ENCODE measurements around the gene KCND3. TPM values are rescaled to one million over a fixed set of nuclear protein-coding genes. Genes with fewer than 3 reads are reported as not detected.

The KCND3 gene
- total and polyA plus RNA-seq, 2 experiments from 2014 or later, result 0.10 to 0.18 TPM

DNA sequence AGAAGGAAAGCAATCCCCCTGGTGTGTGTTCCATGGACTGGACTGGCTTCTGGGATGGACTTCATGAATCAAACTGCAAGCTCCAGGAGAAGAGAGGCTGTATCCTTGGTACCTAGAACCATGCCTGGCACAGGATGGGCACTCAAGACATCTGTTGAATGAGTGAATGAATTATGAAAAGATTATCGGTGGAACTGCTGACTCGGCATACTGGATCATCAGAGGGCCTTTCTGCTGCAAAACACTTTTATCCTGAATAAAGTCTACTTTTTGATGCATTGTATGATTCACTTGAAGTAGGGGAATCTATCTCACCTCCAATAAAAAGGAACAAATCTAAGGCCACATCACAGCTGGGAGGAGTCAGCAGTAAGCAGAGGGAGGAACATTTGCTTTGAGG, 190.9 kb downstream of the KCND3 start (continued):
- TF ChIP-seq ZNF331 (CRISPR knock-in tag; IDR thresholded peaks at IDR 0.05; ENCODE audit: low read depth), result no peak
- no peak for TF ChIP-seq EZH2phosphoT487 (IDR thresholded peaks at IDR 0.05; ENCODE audit: unreplicated experiment)
- TF ChIP-seq JUNB (IDR thresholded peaks at IDR 0.05; ENCODE audit: unreplicated experiment), result no peak
- TF ChIP-seq, protein P1, sequence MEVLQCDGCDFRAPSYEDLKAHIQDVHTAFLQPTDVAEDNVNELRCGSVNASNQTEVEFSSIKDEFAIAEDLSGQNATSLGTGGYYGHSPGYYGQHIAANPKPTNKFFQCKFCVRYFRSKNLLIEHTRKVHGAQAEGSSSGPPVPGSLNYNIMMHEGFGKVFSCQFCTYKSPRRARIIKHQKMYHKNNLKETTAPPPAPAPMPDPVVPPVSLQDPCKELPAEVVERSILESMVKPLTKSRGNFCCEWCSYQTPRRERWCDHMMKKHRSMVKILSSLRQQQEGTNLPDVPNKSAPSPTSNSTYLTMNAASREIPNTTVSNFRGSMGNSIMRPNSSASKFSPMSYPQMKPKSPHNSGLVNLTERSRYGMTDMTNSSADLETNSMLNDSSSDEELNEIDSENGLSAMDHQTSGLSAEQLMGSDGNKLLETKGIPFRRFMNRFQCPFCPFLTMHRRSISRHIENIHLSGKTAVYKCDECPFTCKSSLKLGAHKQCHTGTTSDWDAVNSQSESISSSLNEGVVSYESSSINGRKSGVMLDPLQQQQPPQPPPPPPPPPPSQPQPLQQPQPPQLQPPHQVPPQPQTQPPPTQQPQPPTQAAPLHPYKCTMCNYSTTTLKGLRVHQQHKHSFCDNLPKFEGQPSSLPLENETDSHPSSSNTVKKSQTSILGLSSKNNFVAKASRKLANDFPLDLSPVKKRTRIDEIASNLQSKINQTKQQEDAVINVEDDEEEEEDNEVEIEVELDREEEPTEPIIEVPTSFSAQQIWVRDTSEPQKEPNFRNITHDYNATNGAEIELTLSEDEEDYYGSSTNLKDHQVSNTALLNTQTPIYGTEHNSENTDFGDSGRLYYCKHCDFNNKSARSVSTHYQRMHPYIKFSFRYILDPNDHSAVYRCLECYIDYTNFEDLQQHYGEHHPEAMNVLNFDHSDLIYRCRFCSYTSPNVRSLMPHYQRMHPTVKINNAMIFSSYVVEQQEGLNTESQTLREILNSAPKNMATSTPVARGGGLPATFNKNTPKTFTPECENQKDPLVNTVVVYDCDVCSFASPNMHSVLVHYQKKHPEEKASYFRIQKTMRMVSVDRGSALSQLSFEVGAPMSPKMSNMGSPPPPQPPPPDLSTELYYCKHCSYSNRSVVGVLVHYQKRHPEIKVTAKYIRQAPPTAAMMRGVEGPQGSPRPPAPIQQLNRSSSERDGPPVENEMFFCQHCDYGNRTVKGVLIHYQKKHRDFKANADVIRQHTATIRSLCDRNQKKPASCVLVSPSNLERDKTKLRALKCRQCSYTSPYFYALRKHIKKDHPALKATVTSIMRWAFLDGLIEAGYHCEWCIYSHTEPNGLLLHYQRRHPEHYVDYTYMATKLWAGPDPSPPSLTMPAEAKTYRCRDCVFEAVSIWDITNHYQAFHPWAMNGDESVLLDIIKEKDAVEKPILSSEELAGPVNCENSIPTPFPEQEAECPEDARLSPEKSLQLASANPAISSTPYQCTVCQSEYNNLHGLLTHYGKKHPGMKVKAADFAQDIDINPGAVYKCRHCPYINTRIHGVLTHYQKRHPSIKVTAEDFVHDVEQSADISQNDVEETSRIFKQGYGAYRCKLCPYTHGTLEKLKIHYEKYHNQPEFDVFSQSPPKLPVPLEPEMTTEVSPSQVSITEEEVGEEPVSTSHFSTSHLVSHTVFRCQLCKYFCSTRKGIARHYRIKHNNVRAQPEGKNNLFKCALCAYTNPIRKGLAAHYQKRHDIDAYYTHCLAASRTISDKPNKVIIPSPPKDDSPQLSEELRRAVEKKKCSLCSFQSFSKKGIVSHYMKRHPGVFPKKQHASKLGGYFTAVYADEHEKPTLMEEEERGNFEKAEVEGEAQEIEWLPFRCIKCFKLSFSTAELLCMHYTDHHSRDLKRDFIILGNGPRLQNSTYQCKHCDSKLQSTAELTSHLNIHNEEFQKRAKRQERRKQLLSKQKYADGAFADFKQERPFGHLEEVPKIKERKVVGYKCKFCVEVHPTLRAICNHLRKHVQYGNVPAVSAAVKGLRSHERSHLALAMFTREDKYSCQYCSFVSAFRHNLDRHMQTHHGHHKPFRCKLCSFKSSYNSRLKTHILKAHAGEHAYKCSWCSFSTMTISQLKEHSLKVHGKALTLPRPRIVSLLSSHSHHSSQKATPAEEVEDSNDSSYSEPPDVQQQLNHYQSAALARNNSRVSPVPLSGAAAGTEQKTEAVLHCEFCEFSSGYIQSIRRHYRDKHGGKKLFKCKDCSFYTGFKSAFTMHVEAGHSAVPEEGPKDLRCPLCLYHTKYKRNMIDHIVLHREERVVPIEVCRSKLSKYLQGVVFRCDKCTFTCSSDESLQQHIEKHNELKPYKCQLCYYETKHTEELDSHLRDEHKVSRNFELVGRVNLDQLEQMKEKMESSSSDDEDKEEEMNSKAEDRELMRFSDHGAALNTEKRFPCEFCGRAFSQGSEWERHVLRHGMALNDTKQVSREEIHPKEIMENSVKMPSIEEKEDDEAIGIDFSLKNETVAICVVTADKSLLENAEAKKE (CRISPR knock-in tag; IDR thresholded peaks at IDR 0.05), result no peak

DNA sequence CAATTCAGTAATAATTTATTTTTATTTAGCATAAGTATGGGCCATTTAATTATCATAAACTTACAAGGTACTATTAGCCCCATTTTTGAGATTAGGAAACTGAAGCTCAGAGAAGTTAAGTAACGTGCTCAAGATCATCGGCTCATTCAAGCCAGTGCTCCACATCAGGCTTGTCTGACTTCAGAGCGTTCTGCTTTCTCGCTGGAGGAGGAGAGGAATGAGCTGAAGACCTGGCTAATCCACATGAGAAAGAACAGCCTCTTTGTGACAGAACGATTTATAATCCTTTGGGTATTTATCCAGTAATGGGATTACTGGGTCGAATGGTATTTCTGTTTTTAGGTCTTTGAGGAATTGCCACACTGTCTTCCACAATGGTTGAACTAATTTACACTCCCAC, 194.1 kb downstream of the KCND3 start:
- no peaks in the 10 kb centered on the region for H3F3A ChIP-seq (replicated peaks; ENCODE audit: low read depth)
- no peak overlapping the region for H3K27ac Mint-ChIP-seq
- H3K27me3 ChIP-seq (ENCODE audit: insufficient read depth), result no peaks in the 10 kb centered on the region
- peaks cover 4% of the 10 kb centered on the region for H3K27me3 Mint-ChIP-seq (ENCODE audit: insufficient read depth, low read depth, poor library complexity)
- H3K4me3 Mint-ChIP-seq, result no peak overlapping the region
- no peak overlapping the region for H2AFZ ChIP-seq
- no peaks in the 10 kb centered on the region for H3K36me3 ChIP-seq (ENCODE audit: insufficient read depth)
- H3K4me1 ChIP-seq (ENCODE audit: insufficient read depth), result no peaks in the 10 kb centered on the region
- DNase-seq (ENCODE audit: low spot score) (no peak), ATAC-seq (no peak)
- no peaks in the 10 kb centered on the region; the same call in 2 of the 3 replicates for H3K9me3 Mint-ChIP-seq
- peaks cover 4% of the 10 kb centered on the region; the same call in 1 of the 2 replicates for H3K9me2 ChIP-seq (ENCODE audit: insufficient read depth)
- H4K20me1 ChIP-seq (replicated peaks; ENCODE audit: insufficient read depth), result no peaks in the 10 kb centered on the region
- no peak overlapping the region for H3K4me2 ChIP-seq
- H3K4me3 ChIP-seq, result no peak overlapping the region
- H3K4me1 Mint-ChIP-seq, result peaks cover 5% of the 10 kb centered on the region
- no peaks in the 10 kb centered on the region for H3K36me3 Mint-ChIP-seq (ENCODE audit: low read depth)
- no peak overlapping the region for H3K27ac ChIP-seq (ENCODE audit: low read depth)
- no peaks in the 10 kb centered on the region for H3K79me2 ChIP-seq (replicated peaks; ENCODE audit: insufficient read depth)
- TF ChIP-seq JUNB (IDR thresholded peaks at IDR 0.05; ENCODE audit: unreplicated experiment), result no peak
- no peak for TF ChIP-seq POLR2AphosphoS5 (IDR thresholded peaks at IDR 0.05; ENCODE audit: low read depth)
- TF ChIP-seq CREB1 (CRISPR knock-in tag; IDR thresholded peaks at IDR 0.05; ENCODE audit: low read depth), result no peak
- TF ChIP-seq ZNF331 (CRISPR knock-in tag; IDR thresholded peaks at IDR 0.05; ENCODE audit: low read depth), result no peak
- no peak for TF ChIP-seq ZNF114 (CRISPR knock-in tag; IDR thresholded peaks at IDR 0.05)
- TF ChIP-seq, protein P1 (CRISPR knock-in tag; IDR thresholded peaks at IDR 0.05), result no peak
- no peak for TF ChIP-seq STAT1 (IDR thresholded peaks at IDR 0.05; ENCODE audit: unreplicated experiment)
- no peak for TF ChIP-seq EZH2 (IDR thresholded peaks at IDR 0.05; ENCODE audit: low read depth, unreplicated experiment)
- TF ChIP-seq NANOG (IDR thresholded peaks at IDR 0.05; ENCODE audit: borderline replicate concordance), result no peak
